H7 (cell line): ENCODE results near the gene RHEB. TPM values are rescaled to one million over a fixed set of nuclear protein-coding genes. Genes with fewer than 3 reads are reported as not detected.
A peak's percentile ranks its signal among the peaks of the same experiment; 100 is the strongest.

ENCODE experiments used
- DNase-seq: peaks from one replicate; pipeline ENCODE4 v3.0.0; 2012
- H3K27me3 ChIP-seq: 2 replicates; pipeline ENCODE4 v1.6.0; 2011; ENCODE audit warnings: mild to moderate bottlenecking, low read length; ENCODE audit not compliant: control insufficient read depth, insufficient read depth
- H3K36me3 ChIP-seq: replicated peaks from 2 replicates; pipeline ENCODE4 v1.5.1; 2011; ENCODE audit warnings: low read length; ENCODE audit not compliant: control insufficient read depth, insufficient read depth
- H3K4me3 ChIP-seq: 2 replicates; pipeline ENCODE4 v1.5.1; 2011; ENCODE audit warnings: low read depth, mild to moderate bottlenecking, control low read depth, low read length, moderate library complexity; ENCODE audit not compliant: insufficient read depth
- total RNA-seq: library from RNA; depleted of rRNA; stranded (reverse); fragments of >200 nt; shearing (Covaris generic); gene quantifications from 2 replicates; pipeline ENCODE4 v1.2.3, GENCODE V29; 2014; rRNA removed

RHEB gene
- total RNA-seq, 1 experiment from 2014 or later = 119 TPM

DNA sequence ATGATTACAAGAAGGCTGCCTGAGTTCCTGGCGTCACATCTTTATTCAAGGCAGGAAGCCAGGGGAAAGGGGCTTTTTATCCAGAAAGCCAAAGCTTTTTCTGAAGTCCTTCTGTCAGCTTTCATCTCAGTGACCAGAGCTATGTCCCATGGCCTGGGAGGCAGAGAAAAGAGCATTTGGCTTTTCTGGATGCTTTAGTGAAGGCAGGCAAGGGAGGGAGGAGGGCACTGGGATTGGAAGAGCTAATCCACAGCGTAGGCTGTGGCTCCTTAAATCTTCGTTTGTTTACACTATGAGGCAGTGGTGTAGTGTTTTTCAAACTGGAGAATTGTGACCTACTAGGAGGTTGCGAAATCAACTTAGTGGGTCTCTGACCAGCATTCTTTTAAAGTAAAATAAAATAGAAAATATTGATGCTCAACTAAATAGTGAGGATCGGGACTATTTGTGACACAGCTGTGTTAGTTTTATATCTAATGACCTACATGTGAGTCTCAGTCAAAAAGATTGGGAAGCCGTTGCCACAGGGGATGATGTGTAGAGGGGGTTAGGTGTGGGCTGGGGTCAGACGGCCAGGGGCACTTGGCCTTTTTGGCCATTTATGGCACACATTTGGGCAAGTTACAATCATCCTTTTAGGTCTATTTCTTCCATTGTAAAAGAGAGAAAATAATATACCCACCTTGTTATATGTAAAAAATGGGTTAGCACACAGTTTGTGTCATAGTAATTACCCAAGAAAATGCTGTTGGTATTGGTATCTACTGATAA, 93.8 kb downstream of the RHEB start:
- Histone ChIP-seq H3K4me3 (no peak overlapping the region), H3K27me3 (no peaks in the 10 kb centered on the region), H3K36me3 (no peaks in the 10 kb centered on the region)
- DNase-seq = peak; percentile 18

DNA sequence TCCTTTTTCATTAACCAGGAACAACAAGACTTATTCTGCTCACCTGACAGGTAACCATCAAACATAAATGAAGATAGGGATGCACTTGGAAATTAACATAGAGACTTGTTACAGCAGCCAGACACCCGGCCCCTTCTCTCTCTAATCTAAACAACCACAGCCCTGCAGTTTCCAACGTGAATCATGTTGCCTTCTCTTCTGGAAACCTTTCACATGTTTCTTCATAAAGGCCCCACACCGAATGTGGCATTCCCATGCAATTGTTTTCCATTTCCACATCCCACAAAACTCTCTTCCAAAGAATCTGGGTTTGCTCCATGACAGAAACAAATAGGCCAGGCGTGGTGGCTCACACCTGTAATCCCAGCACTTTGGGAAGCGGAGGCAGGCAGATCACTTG, 94.9 kb downstream of the RHEB start:
- Histone ChIP-seq H3K4me3 (no peak overlapping the region), H3K27me3 (peaks cover 2% of the 10 kb centered on the region; the same call in 1 of the 2 replicates), H3K36me3 (no peaks in the 10 kb centered on the region)
- DNase-seq = no peak

GRCh38 chr7:151423936-151424335, 95.8 kb downstream of the RHEB start:
- Histone ChIP-seq H3K36me3 (no peaks in the 10 kb centered on the region), H3K4me3 (no peak overlapping the region), H3K27me3 (peaks cover 2% of the 10 kb centered on the region; the same call in 1 of the 2 replicates)
- no peak for DNase-seq

GRCh38 chr7:151423226-151423625, 96.5 kb downstream of the RHEB start:
- no peak overlapping the region for H3K4me3 ChIP-seq

GRCh38 chr7:151422212-151422611, 97.5 kb downstream of the RHEB start:
- DNase-seq = no peak
- Histone ChIP-seq H3K27me3 (peaks cover 2% of the 10 kb centered on the region; the same call in 1 of the 2 replicates), H3K36me3 (no peaks in the 10 kb centered on the region), H3K4me3 (no peak overlapping the region)

More at GRCh38 chr7:151423226-151423625, 96.5 kb downstream of the RHEB start:
- peaks cover 2% of the 10 kb centered on the region; the same call in 1 of the 2 replicates for H3K27me3 ChIP-seq
- no peak for DNase-seq
- no peaks in the 10 kb centered on the region for H3K36me3 ChIP-seq

GRCh38 chr7:151420144-151420543, 99.6 kb downstream of the RHEB start:
- H3K36me3 ChIP-seq = no peaks in the 10 kb centered on the region
- DNase-seq = no peak
- H3K4me3 ChIP-seq = no peak overlapping the region
- peaks cover 5% of the 10 kb centered on the region for H3K27me3 ChIP-seq

DNA sequence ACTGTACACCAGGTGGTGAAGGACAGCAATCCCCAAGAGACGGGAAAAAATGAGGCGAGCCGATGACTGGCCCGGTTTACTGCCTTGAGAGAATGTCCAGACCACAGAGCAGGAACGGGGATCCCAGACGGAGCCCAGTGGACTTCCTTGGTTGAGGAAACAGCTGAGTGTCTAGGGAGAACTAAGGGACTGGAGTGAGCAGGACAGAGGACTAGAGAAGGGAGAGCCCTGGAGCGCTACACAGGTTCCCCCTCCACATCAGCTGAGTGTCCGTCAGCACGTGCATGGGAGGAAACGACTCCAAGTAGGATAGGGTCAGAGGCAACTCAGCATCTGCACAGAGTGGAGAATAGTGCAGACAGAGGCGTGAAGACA, 102.8 kb downstream of the RHEB start:
- no peak for DNase-seq
- no peaks in the 10 kb centered on the region for H3K36me3 ChIP-seq
- H3K27me3 ChIP-seq = peaks cover 7% of the 10 kb centered on the region

GRCh38 chr7:151416112-151416940, 103.4 kb downstream of the RHEB start:
- H3K36me3 ChIP-seq = no peaks in the 10 kb centered on the region
- H3K27me3 ChIP-seq = peaks cover 12% of the 10 kb centered on the region
- no peak overlapping the region for H3K4me3 ChIP-seq
- peak; percentile 58 for DNase-seq

More for the DNA sequence above, 102.8 kb downstream of the RHEB start:
- H3K4me3 ChIP-seq = no peak overlapping the region

Other genes starting within 250 kb of the RHEB start
- 22.7 and 35.3 TPM in 2 replicates for gene NUB1, start 178.1 kb downstream of the RHEB start, total RNA-seq
- gene WDR86, start 109.9 kb downstream of the RHEB start, total RNA-seq = 40.6 and 40.8 TPM in 2 replicates
- gene CRYGN, start 79.8 kb downstream of the RHEB start, total RNA-seq = 1.2 and 2.2 TPM in 2 replicates